SK-N-MC (cell line): ENCODE results near the gene ZDBF2.
"Not testable (repeated sequence)": the region's sequence is repeated elsewhere in the genome, so short reads cannot be mapped to it uniquely, and the experiment has no call there.

Experiments used
- DNase-seq: peaks from one replicate; pipeline ENCODE4 v3.0.0-alpha.2; 2011; ENCODE audit warnings: low read depth, low spot score
- H3K27ac ChIP-seq: fragments of 200-600 bp; sonication (generic); 2 replicates; pipeline ENCODE4 v1.5.1; 2016; ENCODE audit warnings: mixed run types
- H3K36me3 ChIP-seq: fragments of 200-600 bp; sonication (generic); 2 replicates; pipeline ENCODE4 v1.6.1; 2017; ENCODE audit warnings: antibody characterized with exemption, low read length, mixed read lengths; ENCODE audit not compliant: insufficient read depth
- H3K4me3 ChIP-seq: fragments of 200-600 bp; sonication (generic); 2 replicates; pipeline ENCODE4 v1.5.1; 2016
- H3K9ac ChIP-seq: fragments of 200-600 bp; sonication (generic); 2 replicates; pipeline ENCODE4 v1.8.0; 2017; ENCODE audit warnings: mixed run types, mixed read lengths; ENCODE audit not compliant: insufficient read length
- H3K9me3 ChIP-seq: fragments of 200-600 bp; sonication (generic); 2 replicates; pipeline ENCODE4 v1.6.1; 2017; ENCODE audit warnings: low read depth, mild to moderate bottlenecking, antibody characterized with exemption, low read length, moderate library complexity, mixed read lengths
- EZH2 ChIP-seq: fragments of 200-600 bp; sonication (generic); IDR thresholded peaks from one replicate; pipeline ENCODE4 v1.6.1; 2017; ENCODE audit warnings: antibody characterized with exemption
- FOXP2 ChIP-seq: optimal IDR thresholded peaks from 2 replicates; pipeline ENCODE3; 2011; ENCODE audit warnings: mild to moderate bottlenecking, moderate library complexity; ENCODE audit not compliant: insufficient read depth; ENCODE audit errors: extremely low read length, control extremely low read depth
- POLR2AphosphoS5 ChIP-seq: IDR thresholded peaks from 2 replicates; pipeline ENCODE4 v1.6.1; 2012; ENCODE audit warnings: mild to moderate bottlenecking, low read depth, low read length, borderline replicate concordance

Gene ZDBF2

DNA sequence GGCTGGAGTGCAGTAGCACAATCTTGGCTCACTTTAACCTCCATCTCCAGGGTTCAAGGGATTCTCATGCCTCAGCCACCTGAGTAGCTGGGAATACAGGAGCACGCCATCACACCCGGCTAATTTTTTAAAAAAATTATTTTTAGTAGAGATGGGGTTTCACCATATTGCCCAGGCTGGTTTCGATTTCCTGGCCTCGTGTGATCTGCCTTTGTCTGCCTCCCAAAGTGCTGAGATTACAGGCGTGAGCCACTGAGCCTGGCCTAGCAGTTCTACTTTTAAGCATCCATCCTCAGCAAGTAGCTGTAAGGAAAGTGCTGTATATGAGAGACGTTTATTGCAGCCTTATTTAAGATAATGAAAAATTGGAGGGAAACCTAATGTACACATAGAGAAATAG lies 79.7 kb downstream of the ZDBF2 start:
- no peak for TF ChIP-seq EZH2
- no peak for TF ChIP-seq POLR2AphosphoS5
- no peak for TF ChIP-seq FOXP2

GRCh38 chr2:206356840-206357239 lies 82.4 kb downstream of the ZDBF2 start:
- not testable (repeated sequence) for H3K27ac ChIP-seq, DNase-seq, H3K36me3 ChIP-seq, H3K9ac ChIP-seq, H3K4me3 ChIP-seq, H3K9me3 ChIP-seq

More for the DNA sequence above, 79.7 kb downstream of the ZDBF2 start:
- H3K4me3 ChIP-seq: no peak overlapping the region
- H3K36me3 ChIP-seq: no peaks in the 10 kb centered on the region
- no peak overlapping the region for H3K9ac ChIP-seq
- H3K27ac ChIP-seq: no peak overlapping the region
- no peak for DNase-seq
- no peaks in the 10 kb centered on the region for H3K9me3 ChIP-seq

GRCh38 chr2:206360840-206361239 lies 86.4 kb downstream of the ZDBF2 start:
- H3K36me3 ChIP-seq, H3K9ac ChIP-seq, H3K9me3 ChIP-seq, DNase-seq, H3K27ac ChIP-seq, H3K4me3 ChIP-seq: not testable (repeated sequence)

DNA sequence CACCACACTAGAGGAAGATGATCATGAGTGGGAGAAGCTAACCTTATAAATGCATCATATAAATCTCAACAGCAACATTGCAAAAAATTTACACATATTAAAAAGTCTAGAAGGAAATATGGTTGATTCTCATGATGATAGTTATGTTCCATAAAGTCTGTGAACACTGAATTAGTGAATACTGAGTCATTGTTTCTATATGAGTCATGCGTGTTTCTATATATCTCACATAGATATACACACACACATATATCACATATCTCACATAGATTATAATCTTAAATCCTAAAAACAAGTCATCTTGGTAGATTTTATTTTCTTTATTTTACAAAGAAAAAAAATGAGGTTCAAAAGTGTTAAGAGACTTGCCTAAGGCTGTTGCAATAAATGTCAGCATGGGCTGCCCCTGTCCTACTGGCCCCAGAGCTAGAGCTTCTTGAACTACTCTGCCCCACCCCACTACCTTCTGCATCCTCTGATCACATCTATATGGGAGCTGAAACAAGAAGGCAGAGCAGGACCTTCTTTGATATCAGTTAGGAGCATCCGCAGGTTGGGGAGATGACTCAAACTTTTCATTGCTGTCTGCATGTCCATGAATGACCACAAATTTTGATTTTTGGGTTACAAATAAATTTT lies 87.1 kb downstream of the ZDBF2 start:
- no peak overlapping the region for H3K9ac ChIP-seq
- TF ChIP-seq EZH2 (no peak), FOXP2 (no peak), POLR2AphosphoS5 (no peak)
- DNase-seq: no peak
- no peaks in the 10 kb centered on the region for H3K36me3 ChIP-seq
- H3K27ac ChIP-seq: no peak overlapping the region
- H3K9me3 ChIP-seq: no peaks in the 10 kb centered on the region
- H3K4me3 ChIP-seq: no peak overlapping the region
